K562 (cell line): Measurements from ENCODE around the gene MAP4K4. TPM values are rescaled to one million over a fixed set of nuclear protein-coding genes. Genes with fewer than 3 reads are reported as not detected.

Source experiments
- ATAC-seq: fragments of 200-7000 bp; cut with Tn5 transposase; 3 replicates; pipeline ENCODE4 v1.9.1; 2020; ENCODE audit warnings: moderate library complexity
- BruUV-seq: library from RNA; stranded (reverse); fragments of 400-500 nt; replicated peaks from 2 replicates; lab custom pipeline; 2021; lab: Mats Ljungman, UMichigan
- CTCF ChIA-PET: fragments of 300-600 bp; formaldehyde crosslinking; extraction: SDS; loops from one replicate; lab custom pipeline; 2021; ENCODE audit warnings: low intra/inter-chr PET ratio; lab: Yijun Ruan, JAX
- POLR2A ChIA-PET: fragments of 300-600, 350-650 bp; sonication (Branson Sonifier 250); formaldehyde crosslinking; extraction: SDS; loops from one replicate; lab custom pipeline; 2021; ENCODE audit warnings: antibody characterized with exemption, inconsistent platforms; lab: Yijun Ruan, JAX
- DNase-seq, 4 experiments: peaks; one replicate each; pipeline versions ENCODE4 v3.0.0 to v3.0.0-alpha.2; 2011 to 2018; ENCODE audit warnings: low spot score in 3 of 4, mixed read lengths in 3 of 4; ENCODE audit errors: extremely low read depth in 1 of 4
- FAIRE-seq: peaks from 2 replicates; lab custom pipeline; 2011; peaks lifted over from hg19 to GRCh38; lab: Jason Lieb, UNC
- H2AFZ ChIP-seq: 2 replicates; pipeline ENCODE4 v1.6.0; 2011; ENCODE audit warnings: low read depth, low read length, control low read depth, inconsistent platforms
- H3K27ac ChIP-seq: fragments of 200-600 bp; 3 replicates; pipeline ENCODE4 v1.8.0; 2011; ENCODE audit warnings: low read depth, mild to moderate bottlenecking, control low read depth, inconsistent platforms, low read length, moderate library complexity, mixed read lengths; ENCODE audit errors: extremely low read depth
- H3K27me3 ChIP-seq, 2 experiments: fragments of 300-600 bp in 1 of 2; 2 replicates in 1 of 2; 3 replicates in 1 of 2; pipeline versions ENCODE4 v1.6.0 to v1.8.0; 2011; ENCODE audit warnings: inconsistent platforms in 2 of 2, low read length in 2 of 2, mild to moderate bottlenecking in 1 of 2, mixed read lengths in 1 of 2, moderate library complexity in 1 of 2; ENCODE audit not compliant: control insufficient read depth in 2 of 2, insufficient read depth in 2 of 2
- H3K36me3 ChIP-seq: fragments of 300-600 bp; 3 replicates; pipeline ENCODE4 v1.8.0; 2011; ENCODE audit warnings: mild to moderate bottlenecking, low read length, inconsistent platforms; ENCODE audit not compliant: control insufficient read depth, insufficient read depth
- H3K4me1 ChIP-seq, 2 experiments: fragments of 200-600 bp in 1 of 2; replicated peaks in 1 of 2; 2 replicates in 1 of 2; 3 replicates in 1 of 2; pipeline versions ENCODE4 v1.5.1 to v1.8.0; 2011; ENCODE audit warnings: inconsistent platforms in 2 of 2, low read length in 2 of 2, mild to moderate bottlenecking in 1 of 2, mixed read lengths in 1 of 2, moderate library complexity in 1 of 2; ENCODE audit not compliant: control insufficient read depth in 2 of 2, insufficient read depth in 2 of 2
- H3K4me2 ChIP-seq: 2 replicates; pipeline ENCODE4 v1.6.1; 2011; ENCODE audit warnings: low read length, control low read depth, inconsistent platforms, mixed read lengths; ENCODE audit not compliant: insufficient read depth
- H3K4me3 ChIP-seq: fragments of 200-600 bp; sonication (generic), shearing (Covaris generic); 2 replicates; pipeline ENCODE4 v1.5.1; 2016; ENCODE audit warnings: control low read depth, inconsistent platforms
- H3K79me2 ChIP-seq: fragments of 200-600 bp; 3 replicates; pipeline ENCODE4 v1.8.0; 2011; ENCODE audit warnings: low read length, inconsistent platforms; ENCODE audit not compliant: control insufficient read depth, insufficient read depth
- H3K9ac ChIP-seq, 2 experiments: 2 replicates each; pipeline versions ENCODE4 v1.6.0 to v1.6.1; 2011; ENCODE audit warnings: low read depth in 2 of 2, low read length in 2 of 2, control low read depth in 1 of 2, inconsistent platforms in 1 of 2, mild to moderate bottlenecking in 1 of 2, mixed read lengths in 1 of 2; ENCODE audit not compliant: insufficient read depth in 1 of 2
- H3K9me1 ChIP-seq: one replicate; pipeline ENCODE4 v1.6.0; 2011; ENCODE audit warnings: inconsistent platforms, mild to moderate bottlenecking, low read length, moderate library complexity; ENCODE audit not compliant: control insufficient read depth, insufficient read depth
- H3K9me3 ChIP-seq: replicated peaks from 2 replicates; pipeline ENCODE4 v1.5.1; 2011; ENCODE audit warnings: low read depth, low read length, inconsistent platforms; ENCODE audit not compliant: control insufficient read depth, insufficient read depth
- H4K20me1 ChIP-seq: replicated peaks from 2 replicates; pipeline ENCODE4 v1.6.1; 2011; ENCODE audit warnings: low read length, inconsistent platforms, mixed read lengths; ENCODE audit not compliant: control insufficient read depth, insufficient read depth
- CHD4 ChIP-seq: fragments of 200-600 bp; sonication (generic); IDR thresholded peaks from 3 replicates; pipeline ENCODE4 v1.6.1; 2012; ENCODE audit warnings: low read depth, mild to moderate bottlenecking, mixed read lengths, low read length, inconsistent platforms; ENCODE audit not compliant: insufficient read depth, insufficient replicate concordance, poor library complexity, severe bottlenecking
- CREB3L1 ChIP-seq: fragments of 450-650 bp; IDR thresholded peaks from 2 replicates; pipeline ENCODE4 v1.6.1; 2014; ENCODE audit warnings: low read depth, mild to moderate bottlenecking, moderate library complexity, borderline replicate concordance
- ETV1 ChIP-seq: fragments of 450-650 bp; conservative IDR thresholded peaks from 2 replicates; pipeline ENCODE4 v1.6.1; 2016; ENCODE audit warnings: missing genetic modification characterization, control low read depth, low read depth, missing compliant biosample characterization
- HDAC6 ChIP-seq: IDR thresholded peaks from 2 replicates; pipeline ENCODE4 v1.6.1; 2012; ENCODE audit warnings: low read depth, mild to moderate bottlenecking, control low read depth, inconsistent platforms, low read length, moderate library complexity
- MITF ChIP-seq: IDR thresholded peaks from 2 replicates; pipeline ENCODE4 v1.6.1; 2014; ENCODE audit warnings: antibody characterized with exemption
- MYBL2 ChIP-seq, 2 experiments: fragments of 450-650 bp in 1 of 2; sonication (generic) in 1 of 2; formaldehyde crosslinking in 1 of 2; IDR thresholded peaks; 2 replicates each; pipeline versions ENCODE4 v1.6.1 to v1.8.1; 2017 to 2022; ENCODE audit warnings: borderline replicate concordance in 1 of 2, inconsistent platforms in 1 of 2, low read depth in 1 of 2, mild to moderate bottlenecking in 1 of 2, missing genetic modification reagents in 1 of 2, moderate library complexity in 1 of 2
- NR2F6 ChIP-seq: fragments of 450-650 bp; formaldehyde crosslinking; IDR thresholded peaks from 2 replicates; pipeline ENCODE4 v1.4.0; 2020; ENCODE audit warnings: mild to moderate bottlenecking
- POLR3A ChIP-seq: IDR thresholded peaks from 2 replicates; pipeline ENCODE4 v1.6.1; 2011; ENCODE audit warnings: borderline replicate concordance, mild to moderate bottlenecking, moderate library complexity; ENCODE audit not compliant: insufficient read length, insufficient read depth; ENCODE audit errors: extremely low read depth
- SAFB2 ChIP-seq: fragments of 200-400 bp; formaldehyde crosslinking; IDR thresholded peaks from 2 replicates; pipeline ENCODE4 v1.6.1; 2018; ENCODE audit warnings: borderline replicate concordance, low read length, low read depth, moderate library complexity; ENCODE audit not compliant: severe bottlenecking
- SREBF2 ChIP-seq: sonication (generic); formaldehyde crosslinking; IDR thresholded peaks from 2 replicates; pipeline ENCODE4 v1.4.0; 2020; ENCODE audit warnings: mild to moderate bottlenecking, missing genetic modification reagents
- STAG1 ChIP-seq: sonication (generic); formaldehyde crosslinking; IDR thresholded peaks from 2 replicates; pipeline ENCODE4 v1.5.0; 2020; ENCODE audit warnings: missing genetic modification reagents, borderline replicate concordance
- STAT5A ChIP-seq: IDR thresholded peaks from 2 replicates; pipeline ENCODE4 v1.6.1; 2012; ENCODE audit warnings: low read length, inconsistent platforms, borderline replicate concordance
- TAF1 ChIP-seq: IDR thresholded peaks from 2 replicates; pipeline ENCODE4 v1.6.1; 2011; ENCODE audit warnings: mild to moderate bottlenecking, low read length, moderate library complexity; ENCODE audit not compliant: insufficient read depth, control insufficient read depth, severe bottlenecking; ENCODE audit errors: extremely low read depth
- ZC3H4 ChIP-seq: sonication (generic); formaldehyde crosslinking; IDR thresholded peaks from 2 replicates; pipeline ENCODE4 v1.9.0; 2021; ENCODE audit warnings: missing genetic modification reagents, borderline replicate concordance
- ZNF121 ChIP-seq: sonication (generic); formaldehyde crosslinking; conservative IDR thresholded peaks from 2 replicates; pipeline ENCODE4 v1.8.0; 2022; ENCODE audit warnings: missing genetic modification reagents
- ZNF717 ChIP-seq: fragments of 250-450 bp; sonication (Bioruptor Pico); IDR thresholded peaks from 2 replicates; pipeline ENCODE4 v1.5.0; 2021
- ZNF830 ChIP-seq: fragments of 250-450 bp; sonication (Bioruptor Pico); IDR thresholded peaks from 2 replicates; pipeline ENCODE4 v1.5.0; 2021; ENCODE audit warnings: mild to moderate bottlenecking
- WGBS: fragments of 100-300 bp; shearing (Covaris generic); methylation state at CpG from one replicate; pipeline ENCODE4 v1.1.6; 2016; ENCODE audit warnings: low coverage, mixed read lengths; ENCODE audit not compliant: insufficient coverage; ENCODE audit errors: missing lambda C conversion rate; 5-methylcytosine and 5-hydroxymethylcytosine counted together
- in situ Hi-C: fragments of 300-500 bp; cut with MboI; formaldehyde crosslinking; loops from 4 replicates; pipeline ENCODE4 v1.15.0; 2018; ENCODE audit warnings: inconsistent platforms, mixed read lengths
- intact Hi-C: fragments of 100-400 bp; cut with micrococcal nuclease; formaldehyde crosslinking; loops from 2 replicates; pipeline ENCODE4 v1.14.2; 2022
- polyA plus RNA-seq, 8 experiments: library from polyadenylated mRNA; depleted of rRNA in 4 of 8; stranded (reverse) in 5 of 8; unstranded in 3 of 8; fragments of >200 nt; fragmentation: Nextera tagmentation in 2 of 8; fragmentation: Illumina TruSeq in 1 of 8; extraction: Ambion mirVana in 2 of 8; extraction: Trizol in 1 of 8; gene quantifications; 2 replicates each; pipeline versions ENCODE4 v1.2.1 to v1.2.3, GENCODE V29; 2011 to 2014; ENCODE audit warnings: inconsistent platforms in 1 of 8, missing spikeins in 1 of 8
- total RNA-seq, 7 experiments: library from RNA; depleted of rRNA in 6 of 7; stranded (reverse); fragments of >200 nt in 6 of 7; fragmentation: Illumina TruSeq in 2 of 7; extraction: Trizol in 2 of 7; gene quantifications; 2 replicates each; pipeline versions ENCODE4 v1.2.1 to v1.2.3, GENCODE V29; 2011 to 2021; ENCODE audit warnings: low replicate concordance in 1 of 7

Gene MAP4K4
- total and polyA plus RNA-seq, 9 of the 15 experiments (the other 6 are each of a cell fraction or from before 2014, with no cell fraction given), result 7.6 to 76.4 (median 50.6) TPM

GRCh38 chr2:101688261-101688660 is 9.2 kb upstream of the MAP4K4 start (continued):
- TF ChIP-seq MITF (no peak), SREBF2 (CRISPR knock-in tag) (no peak)

- intact Hi-C loops, result no loop called here
- Histone ChIP-seq H3K79me2 (no peaks in the 10 kb centered on the region), H3K9ac (no peak overlapping the region), H3K9me1 (no peaks in the 10 kb centered on the region), H3K36me3 (no peaks in the 10 kb centered on the region), H3K4me3 (no peak overlapping the region), H3K4me1 (peaks cover 0 to 16% of the 10 kb centered on the region in 2 experiments; a peak in 3 of 5 replicates), H3K27ac (peak overlapping the region; percentile 54; the same call in 2 of the 3 replicates), H3K4me2 (peak overlapping the region; percentile 26), H4K20me1 (no peaks in the 10 kb centered on the region), H2AFZ (peak overlapping the region; percentile 30), H3K27me3 (no peaks in the 10 kb centered on the region), H3K9me3 (peaks cover 5% of the 10 kb centered on the region; the same call in 1 of the 2 replicates)
- BruUV-seq, result no TSS peak
- DNase-seq (peak in 2 of 4 experiments; percentile 54 to 67), FAIRE-seq (peak; percentile 66), ATAC-seq (peak; percentile 66)
- POLR2A ChIA-PET, result interaction anchor here (0.5 to 2.0 kb wide), 4 partner anchors 8 to 1299 kb away, joined by 3 to 10 read pairs (median 4); partner anchors contain the start of gene MAP4K4
- 0% methylated on average over 1 of the region's 1 CpG for WGBS
- in situ Hi-C loops, result no loop called here
- CTCF ChIA-PET, result no interaction called here
- TF ChIP-seq MYBL2 (IDR thresholded peaks at IDR 0.05; ENCODE audit: low read depth), result no peak
- no peak for TF ChIP-seq MYBL2 (CRISPR knock-in tag; IDR thresholded peaks at IDR 0.05; ENCODE audit: borderline replicate concordance)
- no peak for TF ChIP-seq ZNF717 (CRISPR knock-in tag)
- TF ChIP-seq POLR3A, result no peak
- TF ChIP-seq ETV1 (tag), result peak; percentile 78
- TF ChIP-seq NR2F6 (CRISPR knock-in tag), result no peak
- TF ChIP-seq ZNF121 (CRISPR knock-in tag), result no peak
- 0 out of 2 replicates have a peak, but pooled peaks have one; percentile 23 for TF ChIP-seq CREB3L1
- TF ChIP-seq SAFB2, result no peak
- TF ChIP-seq CHD4, result no peak
- no peak for TF ChIP-seq STAG1 (CRISPR knock-in tag)
- TF ChIP-seq HDAC6, result no peak
- no peak for TF ChIP-seq ZNF830 (CRISPR knock-in tag)
- no peak for TF ChIP-seq TAF1
- no peak for TF ChIP-seq ZC3H4 (CRISPR knock-in tag)
- TF ChIP-seq STAT5A, result peak; percentile 77
These were observed 8.2 kb upstream of the MAP4K4 start for GRCh38 chr2:101689114-101689825.
